Keratinocyte (primary cell): Measurements from ENCODE around the gene TOR1AIP1.

ENCODE experiments used
- CTCF ChIP-seq, 3 experiments: IDR thresholded peaks in 1 of 3; conservative IDR thresholded peaks in 1 of 3; optimal IDR thresholded peaks in 1 of 3; 2 replicates in 2 of 3; 3 replicates in 1 of 3; pipeline versions ENCODE3 to v1.5.1; 2011; ENCODE audit warnings: low read length in 3 of 3, mild to moderate bottlenecking in 3 of 3, moderate library complexity in 2 of 3, control low read depth in 1 of 3, inconsistent platforms in 1 of 3; ENCODE audit not compliant: insufficient read depth in 2 of 3; ENCODE audit errors: extremely low read depth in 1 of 3
- EZH2 ChIP-seq: IDR thresholded peaks from one replicate; pipeline ENCODE4 v1.6.1; 2012; ENCODE audit warnings: inconsistent platforms, mild to moderate bottlenecking, low read length, moderate library complexity

- TF ChIP-seq CTCF (optimal IDR thresholded peaks at IDR 0.05 in 1 of 3, IDR thresholded peaks at IDR 0.05 in 1 of 3, conservative IDR thresholded peaks at IDR 0.05 in 1 of 3; ENCODE audit: extremely low read depth in 1 of 3, insufficient read depth in 2 of 3, low read length in 3 of 3) (no peak), EZH2 (no peak)
Measured at GRCh38 chr1:179840107-179840506, 42.0 kb upstream of the TOR1AIP1 start.
